Body of pancreas (tissue), 4 donors: ENCODE measurements around the gene ATXN7L1.

Experiments
- CTCF ChIP-seq, 7 experiments: fragments of 450-650 bp in 4 of 7; fragments of 200-600 bp in 3 of 7; sonication (generic) in 3 of 7; IDR thresholded peaks; one replicate each; pipeline ENCODE4 v1.5.1; 2016 to 2019; ENCODE audit warnings: antibody characterized with exemption in 7 of 7
- POLR2A ChIP-seq, 3 donors: fragments of 450-650 bp; IDR thresholded peaks; one replicate each; pipeline ENCODE4 v1.6.1; 2016; ENCODE audit warnings: antibody characterized with exemption in 3 of 3, mild to moderate bottlenecking in 2 of 3

GRCh38 chr7:105699568-105700236 is 176.7 kb downstream of the ATXN7L1 start:
- TF ChIP-seq CTCF (IDR thresholded peaks at IDR 0.05): no peak
- no peak for TF ChIP-seq POLR2A (IDR thresholded peaks at IDR 0.05)
